GM18870 (cell line): ENCODE measurements around the gene NBPF26.
"Not testable (repeated sequence)": the region's sequence is repeated elsewhere in the genome, so short reads cannot be mapped to it uniquely, and the experiment has no call there.

Experiments used
- ATAC-seq: cut with Tn5 transposase; IDR thresholded peaks from one replicate; pipeline ENCODE4 v1.9.1; 2021; ENCODE audit warnings: moderate library complexity; ENCODE audit not compliant: unreplicated experiment

NBPF26 gene

GRCh38 chr1:120723715-120724402 is at the start of gene NBPF26:
Gene NBPF26 (plus strand): TSS chr1:120723945.
- ATAC-seq: not testable (repeated sequence)

- ATAC-seq: not testable (repeated sequence)
Observed at GRCh38 chr1:120680106-120680819, 43.5 kb upstream of the NBPF26 start.

GRCh38 chr1:120680938-120681337 is 42.8 kb upstream of the NBPF26 start:
- ATAC-seq: not testable (repeated sequence)

GRCh38 chr1:120684397-120684796 is 39.3 kb upstream of the NBPF26 start:
- ATAC-seq: not testable (repeated sequence)

- ATAC-seq: not testable (repeated sequence)
Observed at GRCh38 chr1:120685622-120686021, 38.1 kb upstream of the NBPF26 start.

- not testable (repeated sequence) for ATAC-seq
Observed at GRCh38 chr1:120687250-120687649, 36.5 kb upstream of the NBPF26 start.

- ATAC-seq: not testable (repeated sequence)
Observed at GRCh38 chr1:120700807-120701562, 22.8 kb upstream of the NBPF26 start.

DNA sequence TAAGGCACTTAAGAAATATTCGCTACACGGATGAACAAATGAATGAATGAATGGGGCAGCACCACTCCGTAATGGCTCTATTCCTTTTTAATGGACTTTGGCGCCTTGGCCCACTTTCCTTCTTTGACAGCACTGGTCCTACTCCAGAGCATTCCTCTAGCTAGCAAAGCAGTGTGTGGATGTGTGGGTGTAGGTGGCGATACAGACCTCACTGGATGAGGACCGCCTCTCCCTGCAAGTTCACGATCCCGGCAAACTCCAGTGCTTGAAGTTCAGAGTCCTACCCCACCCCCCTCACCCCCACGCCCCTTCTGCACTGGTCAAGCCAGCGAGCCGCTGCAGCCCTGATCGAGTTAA is 409 bp upstream of the NBPF26 start:
- not testable (repeated sequence) for ATAC-seq

- not testable (repeated sequence) for ATAC-seq
Observed at GRCh38 chr1:120724507-120724906, 762 bp downstream of the NBPF26 start.

DNA sequence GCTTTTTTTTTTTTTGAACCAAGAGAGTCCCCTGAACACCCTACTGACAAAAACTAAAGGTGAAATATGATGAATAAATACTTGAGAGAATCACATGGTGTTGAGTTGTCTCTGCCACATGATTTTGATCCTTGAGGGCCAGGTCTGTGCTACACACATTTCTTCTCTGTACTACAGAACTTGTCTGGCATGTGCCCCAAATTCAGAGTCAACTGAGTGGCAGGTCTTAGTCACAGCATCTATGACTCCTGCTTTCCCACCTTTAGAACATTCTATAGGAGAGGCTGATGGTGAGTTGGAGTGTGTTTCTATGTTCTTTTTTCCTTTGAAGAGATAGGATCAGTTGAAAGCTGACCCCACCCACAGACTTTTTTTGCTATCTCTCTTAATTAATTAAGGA is 5.1 kb downstream of the NBPF26 start:
- ATAC-seq: not testable (repeated sequence)

DNA sequence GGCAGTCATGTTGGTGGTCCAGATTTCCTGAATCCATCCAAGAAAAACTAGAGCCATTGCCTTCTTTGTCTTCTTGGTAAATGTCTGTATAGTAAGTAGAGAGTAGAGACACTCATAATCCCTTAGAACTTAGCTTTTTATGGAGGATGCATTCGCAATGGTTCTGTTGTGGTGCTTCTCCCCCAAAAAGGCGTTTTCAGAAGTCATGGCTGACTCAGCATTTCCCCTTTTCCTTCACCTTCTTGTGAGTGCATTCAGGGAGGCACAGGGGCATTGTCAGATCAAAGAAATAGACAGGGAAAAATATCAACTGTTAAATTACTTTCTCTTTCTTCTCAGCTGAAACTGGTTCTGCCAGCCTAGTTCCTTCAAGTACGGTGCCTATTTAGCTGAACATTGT is 45.3 kb downstream of the NBPF26 start:
- ATAC-seq: not testable (repeated sequence)

DNA sequence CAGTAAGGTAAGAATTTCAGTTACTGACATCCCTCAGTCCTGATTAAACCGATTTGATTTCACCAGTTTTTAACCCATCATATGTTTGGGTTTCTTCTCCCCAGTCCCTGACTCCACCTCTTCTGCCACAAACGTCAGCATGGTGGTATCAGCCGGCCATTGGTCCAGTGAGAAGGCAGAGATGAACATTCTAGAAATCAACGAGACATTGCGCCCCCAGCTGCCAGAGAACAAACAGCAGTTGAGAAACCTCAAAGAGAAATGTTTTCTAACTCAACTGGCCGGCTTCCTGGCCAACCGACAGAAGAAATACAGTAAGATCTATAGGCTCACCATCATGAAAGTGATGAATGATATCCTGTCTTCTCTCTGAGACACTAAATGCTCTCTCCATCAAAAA is 81.7 kb downstream of the NBPF26 start:
- ATAC-seq: not testable (repeated sequence)

GRCh38 chr1:120811822-120812221 is 88.1 kb downstream of the NBPF26 start:
- ATAC-seq: not testable (repeated sequence)

DNA sequence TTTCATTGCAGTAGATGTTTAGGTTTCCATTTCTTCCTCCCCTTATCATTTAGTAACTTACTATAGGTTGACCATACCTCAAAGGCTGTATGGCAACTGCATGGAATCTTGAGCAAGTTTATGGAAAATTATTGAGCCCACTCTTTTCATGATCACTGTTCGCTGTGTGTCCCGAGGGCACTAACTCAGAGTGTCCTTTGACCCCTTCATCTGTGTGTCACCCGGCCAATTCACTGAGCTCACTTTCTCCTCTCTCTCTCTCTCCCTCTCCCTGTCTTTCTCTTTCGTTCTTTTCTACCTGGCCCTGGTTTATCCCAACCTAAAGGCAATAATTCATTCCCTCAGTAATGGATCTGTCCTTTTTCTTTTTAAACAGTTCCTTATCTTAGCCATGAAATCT is 101.3 kb downstream of the NBPF26 start:
- not testable (repeated sequence) for ATAC-seq

DNA sequence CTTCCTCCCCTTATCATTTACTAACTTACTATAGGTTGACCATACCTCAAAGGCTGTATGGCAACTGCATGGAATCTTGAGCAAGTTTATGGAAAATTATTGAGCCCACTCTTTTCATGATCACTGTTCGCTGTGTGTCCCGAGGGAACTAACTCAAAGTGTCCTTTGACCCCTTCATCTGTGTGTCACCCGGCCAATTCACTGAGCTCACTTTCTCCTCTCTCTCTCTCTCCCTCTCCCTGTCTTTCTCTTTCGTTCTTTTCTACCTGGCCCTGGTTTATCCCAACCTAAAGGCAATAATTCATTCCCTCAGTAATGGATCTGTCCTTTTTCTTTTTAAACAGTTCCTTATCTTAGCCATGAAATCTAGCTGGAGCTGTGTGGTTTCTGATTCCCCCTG is 102.9 kb downstream of the NBPF26 start:
- not testable (repeated sequence) for ATAC-seq

GRCh38 chr1:120844186-120844944 is 120.6 kb downstream of the NBPF26 start:
- not testable (repeated sequence) for ATAC-seq

DNA sequence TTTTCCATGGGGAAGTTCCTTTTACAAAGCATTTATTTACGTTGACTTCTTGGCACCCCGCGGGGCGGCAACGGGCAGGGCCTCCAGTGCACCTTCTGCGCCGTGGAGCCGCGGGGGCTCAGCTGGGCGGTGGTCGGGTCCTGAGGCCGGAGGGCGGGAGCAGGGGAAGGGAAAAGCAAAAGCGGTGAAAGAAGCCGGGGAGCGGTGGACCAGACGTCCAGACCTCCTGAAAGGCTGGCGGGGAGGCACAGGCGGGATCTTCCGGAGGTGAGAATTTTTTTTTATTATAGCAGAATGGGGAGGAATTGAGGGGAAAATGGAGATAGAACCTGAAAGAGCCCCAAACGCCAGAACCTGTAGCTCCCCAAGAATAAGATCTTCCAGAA is 121.2 kb downstream of the NBPF26 start:
- ATAC-seq: not testable (repeated sequence)

GRCh38 chr1:120849400-120850286 is 125.9 kb downstream of the NBPF26 start:
- ATAC-seq: not testable (repeated sequence)

GRCh38 chr1:120850287-120850536 is 126.5 kb downstream of the NBPF26 start:
- ATAC-seq: not testable (repeated sequence)
